Ishikawa (cell line): ENCODE data around the gene FKBP6.

Source experiments
- CEBPB ChIP-seq: IDR thresholded peaks from 2 replicates; pipeline ENCODE4 v1.6.1; 2012
- CREB1 ChIP-seq: IDR thresholded peaks from 2 replicates; pipeline ENCODE4 v1.6.1; 2012; ENCODE audit warnings: low read depth
- EP300 ChIP-seq: IDR thresholded peaks from 2 replicates; pipeline ENCODE4 v1.6.1; 2012; ENCODE audit warnings: borderline replicate concordance
- FOXM1 ChIP-seq: IDR thresholded peaks from 2 replicates; pipeline ENCODE4 v1.6.1; 2012; ENCODE audit warnings: low read depth, borderline replicate concordance
- MAX ChIP-seq: IDR thresholded peaks from 2 replicates; pipeline ENCODE4 v1.6.1; 2012
- NFIC ChIP-seq: IDR thresholded peaks from 2 replicates; pipeline ENCODE4 v1.6.1; 2012
- TAF1 ChIP-seq: IDR thresholded peaks from 2 replicates; pipeline ENCODE4 v1.6.1; 2012; ENCODE audit warnings: low read depth, mild to moderate bottlenecking
- USF1 ChIP-seq: IDR thresholded peaks from 2 replicates; pipeline ENCODE4 v1.6.1; 2012
- YY1 ChIP-seq: IDR thresholded peaks from 2 replicates; pipeline ENCODE4 v1.6.1; 2012; ENCODE audit warnings: low read depth

GRCh38 chr7:73313521-73313906, 14.4 kb upstream of the FKBP6 start:
- TF ChIP-seq YY1 (no peak), CEBPB (no peak), MAX (no peak), EP300 (no peak), TAF1 (no peak), NFIC (no peak), CREB1 (no peak), USF1 (no peak), FOXM1 (no peak)
